Activated CD8-positive, alpha-beta T cell treated with anti-CD3 and anti-CD28 coated beads for 36 hours (primary cell): ENCODE measurements around the gene KIF21A. TPM values are rescaled to one million over a fixed set of nuclear protein-coding genes. Genes with fewer than 3 reads are reported as not detected.

Experiments
- ATAC-seq: fragments of 200-7000 bp; cut with Tn5 transposase; one replicate; pipeline ENCODE4 v1.10.0; 2021; ENCODE audit warnings: mild to moderate bottlenecking, moderate library complexity
- CTCF ChIA-PET: fragments of 350-600 bp; sonication (Branson Sonifier 250); formaldehyde crosslinking; loops from one replicate; lab custom pipeline; 2021; ENCODE audit warnings: antibody characterized with exemption; lab: Charles Lee
- POLR2A ChIA-PET: fragments of 350-600 bp; sonication (Branson Sonifier 250); formaldehyde crosslinking; loops from one replicate; lab custom pipeline; 2021; ENCODE audit warnings: antibody characterized with exemption; lab: Charles Lee
- DNase-seq: peaks from one replicate; pipeline ENCODE4 v3.0.0-alpha.2; 2020
- H3K27ac Mint-ChIP-seq: one replicate; pipeline ENCODE4 v1.8.0; 2021; ENCODE audit warnings: mild to moderate bottlenecking, mixed read lengths
- H3K27me3 Mint-ChIP-seq: one replicate; pipeline ENCODE4 v1.8.0; 2021; ENCODE audit warnings: mixed read lengths
- H3K36me3 Mint-ChIP-seq: one replicate; pipeline ENCODE4 v1.8.0; 2021; ENCODE audit warnings: low read depth, mixed read lengths
- H3K4me1 Mint-ChIP-seq: one replicate; pipeline ENCODE4 v1.8.0; 2021; ENCODE audit warnings: low read depth, mixed read lengths
- H3K4me3 Mint-ChIP-seq: one replicate; pipeline ENCODE4 v1.8.0; 2021; ENCODE audit warnings: mild to moderate bottlenecking, moderate library complexity, mixed read lengths
- H3K9me3 Mint-ChIP-seq: one replicate; pipeline ENCODE4 v1.8.0; 2021; ENCODE audit warnings: mixed read lengths
- intact Hi-C: fragments of 100-400 bp; cut with micrococcal nuclease; formaldehyde crosslinking; loops from one replicate; pipeline ENCODE4 v1.10.0; 2022
- total RNA-seq, 2 experiments: library from RNA; stranded (reverse); gene quantifications; one replicate each; pipeline ENCODE4 v1.2.3, GENCODE V29; 2021
- TF ChIP-seq, protein P1 (sequence below): fragments of 200-600 bp; IDR thresholded peaks from one replicate; pipeline ENCODE4 v1.8.0; 2022; ENCODE audit warnings: antibody characterized with exemption, mild to moderate bottlenecking

The KIF21A gene
- total RNA-seq, 2 experiments from 2014 or later: 18.0 to 20.0 TPM

- TF ChIP-seq, protein P1, sequence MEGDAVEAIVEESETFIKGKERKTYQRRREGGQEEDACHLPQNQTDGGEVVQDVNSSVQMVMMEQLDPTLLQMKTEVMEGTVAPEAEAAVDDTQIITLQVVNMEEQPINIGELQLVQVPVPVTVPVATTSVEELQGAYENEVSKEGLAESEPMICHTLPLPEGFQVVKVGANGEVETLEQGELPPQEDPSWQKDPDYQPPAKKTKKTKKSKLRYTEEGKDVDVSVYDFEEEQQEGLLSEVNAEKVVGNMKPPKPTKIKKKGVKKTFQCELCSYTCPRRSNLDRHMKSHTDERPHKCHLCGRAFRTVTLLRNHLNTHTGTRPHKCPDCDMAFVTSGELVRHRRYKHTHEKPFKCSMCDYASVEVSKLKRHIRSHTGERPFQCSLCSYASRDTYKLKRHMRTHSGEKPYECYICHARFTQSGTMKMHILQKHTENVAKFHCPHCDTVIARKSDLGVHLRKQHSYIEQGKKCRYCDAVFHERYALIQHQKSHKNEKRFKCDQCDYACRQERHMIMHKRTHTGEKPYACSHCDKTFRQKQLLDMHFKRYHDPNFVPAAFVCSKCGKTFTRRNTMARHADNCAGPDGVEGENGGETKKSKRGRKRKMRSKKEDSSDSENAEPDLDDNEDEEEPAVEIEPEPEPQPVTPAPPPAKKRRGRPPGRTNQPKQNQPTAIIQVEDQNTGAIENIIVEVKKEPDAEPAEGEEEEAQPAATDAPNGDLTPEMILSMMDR: no peak
- intact Hi-C loops: no loop called here
- peaks cover 16% of the 10 kb centered on the region for H3K4me1 Mint-ChIP-seq
- peaks cover 30% of the 10 kb centered on the region for H3K36me3 Mint-ChIP-seq
- ATAC-seq (peak; percentile 45), DNase-seq (no peak)
- peak overlapping the region; percentile 34 for H3K27ac Mint-ChIP-seq
- ChIA-PET CTCF (interaction anchor here (3.1 kb wide), 1 partner anchor 14 kb away, joined by 12 read pairs; no protein-coding TSS in a partner anchor), POLR2A (no interaction called here)
- H3K9me3 Mint-ChIP-seq: no peaks in the 10 kb centered on the region
- H3K4me3 Mint-ChIP-seq: no peak overlapping the region
- H3K27me3 Mint-ChIP-seq: no peaks in the 10 kb centered on the region
Observed at GRCh38 chr12:39331539-39332261, 111.2 kb downstream of the KIF21A start.

- Mint-ChIP-seq H3K4me1 (peaks cover 16% of the 10 kb centered on the region), H3K27ac (no peak overlapping the region), H3K9me3 (no peaks in the 10 kb centered on the region), H3K4me3 (no peak overlapping the region), H3K27me3 (no peaks in the 10 kb centered on the region), H3K36me3 (peaks cover 32% of the 10 kb centered on the region)
- DNase-seq (no peak), ATAC-seq (no peak)
- intact Hi-C loops: no loop called here
- CTCF ChIA-PET: no interaction called here
- TF ChIP-seq, protein P1: no peak
- POLR2A ChIA-PET: no interaction called here
Observed at GRCh38 chr12:39329876-39330275, 113.0 kb downstream of the KIF21A start.

DNA sequence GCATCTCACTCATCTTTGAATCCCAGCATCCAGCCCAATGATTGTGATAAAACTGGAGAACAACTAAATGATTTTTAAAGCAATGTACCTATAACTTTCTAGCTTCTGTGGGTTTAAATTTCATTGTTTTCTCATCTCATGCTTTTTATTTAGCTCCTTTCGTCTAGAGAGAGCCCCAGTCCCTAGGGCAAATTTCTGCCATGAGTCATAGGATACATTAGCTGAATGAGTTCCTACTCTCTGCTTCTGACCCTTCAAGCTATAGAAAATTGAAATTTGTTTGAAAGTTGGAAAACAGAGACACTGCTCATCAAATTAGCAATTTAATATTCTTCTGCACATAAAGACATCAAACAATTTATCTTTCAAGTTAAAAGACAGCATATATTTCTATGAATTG is 113.9 kb downstream of the KIF21A start:
- Mint-ChIP-seq H3K27me3 (no peaks in the 10 kb centered on the region), H3K27ac (no peak overlapping the region), H3K4me3 (no peak overlapping the region), H3K36me3 (peaks cover 32% of the 10 kb centered on the region), H3K9me3 (no peaks in the 10 kb centered on the region), H3K4me1 (peaks cover 16% of the 10 kb centered on the region)
- ChIA-PET POLR2A (no interaction called here), CTCF (no interaction called here)
- intact Hi-C loops: no loop called here
- ATAC-seq (no peak), DNase-seq (no peak)
- TF ChIP-seq, protein P1: no peak

DNA sequence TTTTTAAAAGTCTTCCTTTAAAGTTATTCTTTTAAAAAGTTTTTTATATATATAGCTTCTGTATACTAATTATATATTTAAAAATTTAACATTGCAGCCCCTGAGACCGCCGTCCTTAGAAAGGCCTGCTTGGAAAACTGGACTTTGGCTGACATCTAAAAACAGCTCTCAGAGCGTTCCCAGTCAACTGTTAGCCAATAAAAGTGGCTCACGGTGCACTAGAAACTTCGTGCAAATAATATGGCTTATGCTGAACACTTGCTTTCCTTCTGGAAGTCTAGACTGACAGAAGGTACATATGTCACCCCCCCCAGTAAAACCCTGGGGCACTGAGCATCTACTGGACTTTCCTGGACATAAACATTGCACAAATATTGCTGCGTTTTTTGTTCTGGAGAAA is 115.0 kb downstream of the KIF21A start:
- ChIA-PET CTCF (no interaction called here), POLR2A (no interaction called here)
- ATAC-seq (no peak), DNase-seq (no peak)
- H3K27me3 Mint-ChIP-seq: no peaks in the 10 kb centered on the region
- TF ChIP-seq, protein P1: no peak
- no peak overlapping the region for H3K27ac Mint-ChIP-seq
- H3K4me3 Mint-ChIP-seq: no peak overlapping the region
- peaks cover 16% of the 10 kb centered on the region for H3K4me1 Mint-ChIP-seq
- peaks cover 31% of the 10 kb centered on the region for H3K36me3 Mint-ChIP-seq
- no peaks in the 10 kb centered on the region for H3K9me3 Mint-ChIP-seq
- intact Hi-C loops: no loop called here

DNA sequence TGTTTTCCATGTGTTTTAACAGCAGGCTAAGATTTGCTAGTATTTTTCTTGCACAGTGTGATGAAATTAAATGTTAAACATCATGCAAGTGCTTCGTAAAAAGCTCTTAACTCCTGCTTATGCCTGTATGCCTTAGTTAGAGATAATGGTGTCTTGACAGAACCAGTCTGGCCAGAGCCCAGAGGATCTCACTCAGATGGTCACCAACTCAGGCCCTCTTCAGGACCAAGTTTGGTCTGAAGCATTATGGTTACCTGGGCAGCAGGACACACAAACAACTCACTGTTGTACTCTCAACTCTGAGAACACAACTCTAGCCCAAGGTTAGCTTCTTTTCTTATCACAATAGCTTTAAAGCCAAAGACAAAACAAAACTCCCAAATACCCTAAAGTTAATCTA is 115.4 kb downstream of the KIF21A start:
- Mint-ChIP-seq H3K36me3 (peaks cover 27% of the 10 kb centered on the region), H3K4me3 (no peak overlapping the region), H3K9me3 (no peaks in the 10 kb centered on the region), H3K27ac (no peak overlapping the region), H3K4me1 (peaks cover 15% of the 10 kb centered on the region), H3K27me3 (no peaks in the 10 kb centered on the region)
- DNase-seq (no peak), ATAC-seq (no peak)
- intact Hi-C loops: no loop called here
- POLR2A ChIA-PET: no interaction called here
- CTCF ChIA-PET: no interaction called here
- TF ChIP-seq, protein P1: no peak
